Right lobe of liver (tissue), 6 donors: ENCODE measurements around the gene TSPO. TPM values are rescaled to one million over a fixed set of nuclear protein-coding genes. Genes with fewer than 3 reads are reported as not detected.

Experiments used
- ATAC-seq, 4 donors: fragments of 200-7000 bp; cut with Tn5 transposase; one replicate each; pipeline ENCODE4 v1.9.1; 2020; ENCODE audit warnings: mild to moderate bottlenecking in 4 of 4, moderate library complexity in 4 of 4
- DNase-seq, 3 donors: peaks; one replicate each; pipeline ENCODE4 v3.0.0-alpha.2; 2020
- H3K27ac ChIP-seq, 3 donors: fragments of 200-600 bp; one replicate each; pipeline ENCODE4 v1.8.0; 2022
- H3K27me3 ChIP-seq, 2 donors: fragments of 200-600 bp; one replicate each; pipeline ENCODE4 v1.8.0; 2022
- H3K36me3 ChIP-seq, 4 donors: fragments of 200-600 bp; sonication (generic) in 1 of 4; one replicate each; pipeline versions ENCODE4 v1.5.1 to v1.8.0; 2017 to 2022; ENCODE audit warnings: control low read depth in 1 of 4
- H3K4me1 ChIP-seq, 4 donors: fragments of 200-600 bp; sonication (generic) in 1 of 4; one replicate each; pipeline versions ENCODE4 v1.5.1 to v1.8.0; 2017 to 2022; ENCODE audit warnings: control low read depth in 1 of 4
- H3K4me3 ChIP-seq, 3 donors: fragments of 200-600 bp; one replicate each; pipeline ENCODE4 v1.8.0; 2022
- H3K9me3 ChIP-seq, 4 donors: fragments of 200-600 bp; sonication (generic) in 1 of 4; one replicate each; pipeline versions ENCODE4 v1.5.1 to v1.8.0; 2017 to 2022; ENCODE audit warnings: control low read depth in 1 of 4
- POLR2A ChIP-seq: fragments of 450-650 bp; IDR thresholded peaks from one replicate; pipeline ENCODE4 v1.6.1; 2017; ENCODE audit warnings: antibody characterized with exemption, mild to moderate bottlenecking
- WGBS: methylation state at CpG from one replicate; pipeline ENCODE4 v1.1.6; 2018; ENCODE audit warnings: low coverage, low lambda C conversion rate; ENCODE audit not compliant: insufficient coverage; ENCODE audit errors: missing lambda C conversion rate; 5-methylcytosine and 5-hydroxymethylcytosine counted together
- intact Hi-C, 2 donors: fragments of 100-400 bp; cut with DNase I; formaldehyde crosslinking; loops; one replicate each; pipeline versions ENCODE4 v1.11.2 to v1.14.1; 2022
- total RNA-seq, 6 experiments: library from RNA; depleted of rRNA in 2 of 6; stranded (reverse); fragments of >200 nt in 2 of 6; fragmentation: NEBNext Ultra II Directional in 3 of 6; extraction: Animal tissue kit (Norgen Biotek cat#: 25700) in 3 of 6; gene quantifications; one replicate each; pipeline versions ENCODE4 v1.1.0 to v1.2.4, GENCODE V29; 2016 to 2023
- TF ChIP-seq, protein P1 (sequence below), 4 donors: fragments of 200-600 bp in 3 of 4; fragments of 450-650 bp in 1 of 4; IDR thresholded peaks; one replicate each; pipeline versions ENCODE4 v1.5.1 to v1.8.0; 2016 to 2022; ENCODE audit warnings: antibody characterized with exemption in 4 of 4, mild to moderate bottlenecking in 2 of 4
- donor health status: DM: no; HTN: yes; CAD: no.
- donor health status: DM: no; HTN: no; CAD: no.
- donor health status: DM: no; HTN: no; CAD: no.
- donor health status: DM: no; HTN: yes; CAD: no.
- donor health status: DM: no; HTN: yes; CAD: no.

Gene TSPO
- total RNA-seq, 6 experiments from 2014 or later: 18.1 to 198 (median 31.9) TPM

DNA sequence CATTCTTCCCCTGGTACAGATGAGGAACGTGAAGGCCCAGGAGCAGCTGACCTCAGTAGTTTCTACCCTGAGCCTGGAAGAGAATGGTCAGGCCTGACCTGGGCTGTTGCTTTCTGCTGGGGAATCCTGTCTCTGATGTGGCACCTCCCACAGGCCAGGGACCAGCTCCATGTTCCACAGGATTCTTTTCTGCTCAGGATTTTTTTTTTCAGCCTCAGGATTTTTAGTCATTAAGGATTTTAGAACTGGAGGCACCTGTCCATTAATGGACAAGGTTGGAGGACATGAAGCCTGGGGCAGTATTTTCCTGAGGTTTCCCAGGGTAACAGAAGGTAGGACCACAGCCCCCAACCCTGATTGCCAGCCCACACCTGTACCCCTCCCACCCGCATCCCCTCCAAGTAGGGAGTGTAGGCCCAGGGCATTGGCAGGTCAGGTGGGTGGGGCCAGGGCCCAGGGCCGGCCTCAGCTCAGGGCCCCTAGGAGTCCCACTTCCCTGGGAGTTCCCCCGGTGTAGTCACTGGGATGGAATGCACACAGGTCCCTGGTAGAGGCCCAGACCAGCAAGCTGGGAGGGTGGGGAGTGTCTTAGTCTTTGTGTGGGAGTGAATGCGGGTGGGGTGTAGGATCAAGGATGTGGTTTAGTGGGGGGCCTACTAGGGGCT lies 24.7 kb upstream of the TSPO start:
- TF ChIP-seq, protein P1, sequence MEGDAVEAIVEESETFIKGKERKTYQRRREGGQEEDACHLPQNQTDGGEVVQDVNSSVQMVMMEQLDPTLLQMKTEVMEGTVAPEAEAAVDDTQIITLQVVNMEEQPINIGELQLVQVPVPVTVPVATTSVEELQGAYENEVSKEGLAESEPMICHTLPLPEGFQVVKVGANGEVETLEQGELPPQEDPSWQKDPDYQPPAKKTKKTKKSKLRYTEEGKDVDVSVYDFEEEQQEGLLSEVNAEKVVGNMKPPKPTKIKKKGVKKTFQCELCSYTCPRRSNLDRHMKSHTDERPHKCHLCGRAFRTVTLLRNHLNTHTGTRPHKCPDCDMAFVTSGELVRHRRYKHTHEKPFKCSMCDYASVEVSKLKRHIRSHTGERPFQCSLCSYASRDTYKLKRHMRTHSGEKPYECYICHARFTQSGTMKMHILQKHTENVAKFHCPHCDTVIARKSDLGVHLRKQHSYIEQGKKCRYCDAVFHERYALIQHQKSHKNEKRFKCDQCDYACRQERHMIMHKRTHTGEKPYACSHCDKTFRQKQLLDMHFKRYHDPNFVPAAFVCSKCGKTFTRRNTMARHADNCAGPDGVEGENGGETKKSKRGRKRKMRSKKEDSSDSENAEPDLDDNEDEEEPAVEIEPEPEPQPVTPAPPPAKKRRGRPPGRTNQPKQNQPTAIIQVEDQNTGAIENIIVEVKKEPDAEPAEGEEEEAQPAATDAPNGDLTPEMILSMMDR (IDR thresholded peaks at IDR 0.05): no peak
- TF ChIP-seq POLR2A: no peak
- Histone ChIP-seq H3K27me3 (no peaks in the 10 kb centered on the region), H3K9me3 (no peaks in the 10 kb centered on the region), H3K4me1 (peaks cover 0 to 11% (median 2%) of the 10 kb centered on the region in 4 donors), H3K27ac (peak overlapping the region in 1 of 3 donors; percentile 18), H3K36me3 (no peaks in the 10 kb centered on the region), H3K4me3 (no peak overlapping the region)
- DNase-seq (no peak), ATAC-seq (peak in 1 of 4 donors; percentile 68)
- intact Hi-C loops: loop anchor here in 1 of 2 donors (10.0 kb wide), 1 partner anchor 62 kb away; no protein-coding TSS in a partner anchor
- 33% methylated on average over 1 of the region's 5 CpGs for WGBS

DNA sequence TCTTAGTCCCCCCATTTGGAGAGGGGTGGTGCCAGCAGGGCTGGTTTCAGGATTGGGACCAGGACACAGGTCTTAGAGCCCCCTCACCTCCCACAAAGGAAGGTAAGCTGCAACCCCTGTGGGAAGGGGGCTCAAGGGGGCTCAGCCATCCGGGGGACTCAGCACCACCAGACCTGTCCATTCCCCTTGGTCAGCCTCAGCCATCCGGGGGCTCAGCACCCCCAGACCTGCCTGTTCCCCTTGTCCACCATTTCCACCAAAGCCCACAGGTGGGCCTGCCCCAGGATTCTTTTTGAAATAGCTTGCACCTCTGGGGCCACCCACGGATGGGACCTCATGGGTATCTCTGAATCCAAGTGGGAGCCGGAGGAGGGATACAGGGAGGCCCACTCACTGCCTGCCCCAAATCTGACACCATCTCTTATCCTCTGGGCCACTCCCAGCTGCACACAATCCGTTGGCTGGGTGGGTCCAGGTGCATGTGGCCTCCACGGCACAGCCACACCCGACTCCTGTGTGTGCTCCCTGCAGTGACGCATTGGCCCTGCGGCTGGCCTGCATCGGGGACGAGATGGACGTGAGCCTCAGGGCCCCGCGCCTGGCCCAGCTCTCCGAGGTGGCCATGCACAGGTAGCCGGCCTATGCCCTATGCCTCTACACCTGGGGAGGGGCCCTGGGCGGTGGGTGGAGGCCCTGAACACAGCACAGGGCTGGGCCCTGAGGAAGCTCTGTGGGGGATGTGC lies 24.0 kb upstream of the TSPO start:
- H3K27ac ChIP-seq: no peak overlapping the region
- H3K9me3 ChIP-seq: no peaks in the 10 kb centered on the region
- H3K4me1 ChIP-seq: peaks cover 0 to 11% (median 2%) of the 10 kb centered on the region in 4 donors
- DNase-seq (no peak), ATAC-seq (no peak)
- H3K27me3 ChIP-seq: no peaks in the 10 kb centered on the region
- TF ChIP-seq POLR2A: no peak
- TF ChIP-seq, protein P1 (IDR thresholded peaks at IDR 0.05): no peak
- H3K36me3 ChIP-seq: no peaks in the 10 kb centered on the region
- no peak overlapping the region for H3K4me3 ChIP-seq
- 100% methylated on average over 4 of the region's 17 CpGs for WGBS
- intact Hi-C loops: loop anchor here in 1 of 2 donors (10.0 kb wide), 1 partner anchor 63 kb away; no protein-coding TSS in a partner anchor

DNA sequence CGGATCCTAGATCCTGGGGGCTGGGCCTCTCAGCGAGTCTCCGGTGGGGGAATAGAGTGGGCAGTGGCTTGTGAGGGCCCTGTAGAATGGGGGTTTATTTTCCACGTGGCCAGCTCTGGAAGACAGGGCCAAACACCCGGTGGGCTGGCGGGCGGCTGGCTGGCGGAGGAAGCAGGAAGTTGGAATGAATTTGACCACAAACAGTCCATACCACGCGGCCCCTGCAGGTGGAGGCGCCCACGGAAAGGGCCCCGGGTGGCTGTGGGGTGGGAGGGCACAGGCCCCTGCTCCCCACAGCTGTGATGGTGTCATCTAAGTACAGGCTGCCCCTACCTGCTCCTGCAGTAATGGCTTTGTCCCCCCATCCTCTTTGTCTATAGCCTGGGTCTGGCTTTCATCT lies 23.2 kb upstream of the TSPO start:
- intact Hi-C loops: loop anchor here in 1 of 2 donors (10.0 kb wide), 1 partner anchor 63 kb away; no protein-coding TSS in a partner anchor
- Histone ChIP-seq H3K4me1 (peaks cover 0 to 11% (median 2%) of the 10 kb centered on the region in 4 donors), H3K27me3 (no peaks in the 10 kb centered on the region), H3K27ac (no peak overlapping the region), H3K36me3 (peaks cover 0 to 7% (median 0%) of the 10 kb centered on the region in 4 donors), H3K9me3 (no peaks in the 10 kb centered on the region), H3K4me3 (no peak overlapping the region)
- no peak for ATAC-seq
- no peak for DNase-seq
- TF ChIP-seq, protein P1 (IDR thresholded peaks at IDR 0.05): no peak
- TF ChIP-seq POLR2A: no peak
- 47% methylated on average over 3 of the region's 13 CpGs for WGBS

DNA sequence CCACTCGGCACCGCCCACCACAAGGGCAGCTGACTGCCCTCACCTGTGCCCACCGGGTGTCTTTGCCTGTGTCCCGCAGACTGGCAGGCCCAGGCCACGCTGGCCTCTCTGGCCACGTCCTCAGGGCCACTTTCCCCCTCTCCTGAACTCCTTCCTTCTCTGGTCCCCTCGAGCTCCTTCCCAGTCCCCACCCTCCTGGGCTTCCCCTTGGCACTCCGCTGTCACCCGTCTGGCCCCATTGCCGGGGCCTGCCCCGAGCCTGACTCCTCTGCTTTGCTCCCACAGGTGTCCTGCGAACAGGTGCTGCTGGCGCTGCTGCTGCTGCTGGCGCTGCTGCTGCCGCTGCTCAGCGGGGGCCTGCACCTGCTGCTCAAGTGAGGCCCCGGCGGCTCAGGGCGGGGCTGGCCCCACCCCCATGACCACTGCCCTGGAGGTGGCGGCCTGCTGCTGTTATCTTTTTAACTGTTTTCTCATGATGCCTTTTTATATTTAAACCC lies 22.4 kb upstream of the TSPO start:
- Histone ChIP-seq H3K4me3 (no peak overlapping the region), H3K36me3 (peaks cover 0 to 9% (median 0%) of the 10 kb centered on the region in 4 donors), H3K27ac (no peak overlapping the region), H3K4me1 (peaks cover 0 to 11% (median 2%) of the 10 kb centered on the region in 4 donors), H3K9me3 (no peaks in the 10 kb centered on the region), H3K27me3 (no peaks in the 10 kb centered on the region)
- no peak for ATAC-seq
- 60% methylated on average over 1 of the region's 20 CpGs for WGBS
- intact Hi-C loops: loop anchor here in 1 of 2 donors (10.0 kb wide), 1 partner anchor 64 kb away; no protein-coding TSS in a partner anchor
- no peak for TF ChIP-seq POLR2A
- TF ChIP-seq, protein P1 (IDR thresholded peaks at IDR 0.05): no peak
- no peak for DNase-seq
